AG09309 (cell line): ENCODE data around the gene SLC9A7.

Experiments used
- DNase-seq: peaks from one replicate; pipeline ENCODE4 v3.0.0-alpha.2; 2010; ENCODE audit warnings: low read depth
- H3K4me3 ChIP-seq: 2 replicates; pipeline ENCODE4 v1.5.1; 2011; ENCODE audit warnings: mild to moderate bottlenecking, low read depth, low read length, moderate library complexity; ENCODE audit not compliant: control insufficient read depth
- TF ChIP-seq, protein P1 (sequence below): IDR thresholded peaks from 2 replicates; pipeline ENCODE4 v1.5.1; 2011; ENCODE audit warnings: mild to moderate bottlenecking, low read depth, low read length, inconsistent platforms; ENCODE audit not compliant: insufficient read depth, control insufficient read depth; ENCODE audit errors: missing control alignments

The SLC9A7 gene

GRCh38 chrX:46575991-46576392 lies 182.9 kb downstream of the SLC9A7 start:
- DNase-seq, result no peak
- peak overlapping the region; percentile 23 for H3K4me3 ChIP-seq
- TF ChIP-seq, protein P1, sequence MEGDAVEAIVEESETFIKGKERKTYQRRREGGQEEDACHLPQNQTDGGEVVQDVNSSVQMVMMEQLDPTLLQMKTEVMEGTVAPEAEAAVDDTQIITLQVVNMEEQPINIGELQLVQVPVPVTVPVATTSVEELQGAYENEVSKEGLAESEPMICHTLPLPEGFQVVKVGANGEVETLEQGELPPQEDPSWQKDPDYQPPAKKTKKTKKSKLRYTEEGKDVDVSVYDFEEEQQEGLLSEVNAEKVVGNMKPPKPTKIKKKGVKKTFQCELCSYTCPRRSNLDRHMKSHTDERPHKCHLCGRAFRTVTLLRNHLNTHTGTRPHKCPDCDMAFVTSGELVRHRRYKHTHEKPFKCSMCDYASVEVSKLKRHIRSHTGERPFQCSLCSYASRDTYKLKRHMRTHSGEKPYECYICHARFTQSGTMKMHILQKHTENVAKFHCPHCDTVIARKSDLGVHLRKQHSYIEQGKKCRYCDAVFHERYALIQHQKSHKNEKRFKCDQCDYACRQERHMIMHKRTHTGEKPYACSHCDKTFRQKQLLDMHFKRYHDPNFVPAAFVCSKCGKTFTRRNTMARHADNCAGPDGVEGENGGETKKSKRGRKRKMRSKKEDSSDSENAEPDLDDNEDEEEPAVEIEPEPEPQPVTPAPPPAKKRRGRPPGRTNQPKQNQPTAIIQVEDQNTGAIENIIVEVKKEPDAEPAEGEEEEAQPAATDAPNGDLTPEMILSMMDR, result no peak

DNA sequence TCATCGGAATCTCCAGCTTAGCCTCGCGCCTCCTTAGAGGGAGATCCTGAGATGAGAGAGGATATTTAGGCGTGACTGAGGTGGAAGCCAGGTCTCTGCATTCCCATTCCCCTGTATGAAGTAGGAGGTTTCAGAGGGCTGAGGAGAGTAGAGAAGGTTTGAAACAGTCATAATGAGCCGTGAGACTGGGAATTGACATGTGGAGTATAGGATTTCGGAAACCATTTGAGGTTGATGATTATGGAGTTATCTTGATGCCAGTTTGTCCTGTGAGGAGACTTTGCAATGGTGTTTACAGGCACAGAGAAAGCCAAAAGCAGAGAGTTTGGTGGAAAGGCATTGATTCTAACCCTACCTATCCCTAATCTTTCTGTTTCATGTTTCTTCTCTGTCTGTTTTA lies 183.3 kb downstream of the SLC9A7 start:
- H3K4me3 ChIP-seq, result peak overlapping the region; percentile 37
- TF ChIP-seq, protein P1, result no peak
- DNase-seq, result no peak

DNA sequence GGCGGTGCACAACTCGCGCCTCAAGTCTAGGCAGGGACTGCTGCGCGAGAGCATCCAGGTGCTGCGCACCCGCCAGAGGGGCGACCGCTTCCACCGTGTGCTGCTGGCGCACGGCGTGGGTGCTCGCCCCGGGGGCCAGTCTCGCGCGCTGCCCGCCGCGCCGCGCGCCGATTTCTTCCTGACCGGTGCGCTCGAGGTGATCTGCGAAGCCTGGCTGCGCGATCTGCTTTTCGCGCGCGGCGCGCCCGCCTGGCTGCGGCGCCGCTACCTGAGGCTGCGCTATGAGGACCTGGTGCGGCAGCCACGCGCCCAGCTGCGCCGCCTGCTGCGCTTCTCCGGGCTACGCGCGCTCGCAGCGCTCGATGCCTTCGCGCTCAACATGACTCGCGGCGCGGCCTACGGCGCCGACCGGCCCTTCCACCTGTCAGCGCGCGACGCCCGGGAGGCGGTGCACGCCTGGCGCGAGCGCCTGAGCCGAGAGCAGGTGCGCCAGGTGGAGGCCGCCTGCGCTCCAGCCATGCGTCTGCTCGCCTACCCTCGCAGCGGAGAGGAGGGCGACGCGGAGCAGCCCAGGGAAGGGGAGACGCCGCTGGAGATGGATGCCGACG lies 184.0 kb downstream of the SLC9A7 start:
- TF ChIP-seq, protein P1, result no peak
- no peak for DNase-seq
- peak overlapping the region; percentile 55 for H3K4me3 ChIP-seq

- H3K4me3 ChIP-seq, result peak overlapping the region; percentile 55
- TF ChIP-seq, protein P1, result no peak
- DNase-seq, result no peak
Measured at GRCh38 chrX:46573892-46574773, 184.8 kb downstream of the SLC9A7 start.

DNA sequence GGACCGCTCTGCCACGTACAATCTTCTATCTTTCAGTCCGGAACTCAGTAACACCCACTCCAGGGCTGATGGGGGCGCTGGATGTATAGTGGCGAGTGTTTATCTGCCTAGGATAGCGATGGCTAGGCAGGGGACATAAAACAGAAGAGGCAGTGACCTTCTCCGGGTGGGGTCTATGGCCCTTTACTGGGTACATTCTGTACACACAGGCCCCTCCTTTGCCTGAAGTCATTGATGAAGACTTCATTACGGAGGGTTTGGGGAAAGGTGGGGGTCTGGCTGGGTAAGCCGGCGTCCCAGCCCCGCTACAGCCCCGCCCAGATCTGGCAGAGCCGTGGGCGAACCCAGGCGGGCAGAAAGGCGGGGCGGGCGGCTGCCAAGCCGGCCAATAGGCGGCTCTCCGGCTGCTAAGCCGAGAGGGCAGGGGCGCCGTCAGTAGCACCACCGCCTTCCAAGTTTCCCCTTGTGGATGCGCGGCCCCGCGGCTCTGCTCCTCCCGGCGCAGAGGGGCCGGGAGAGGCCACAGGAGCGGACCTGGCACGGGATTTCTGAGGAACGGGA lies 185.5 kb downstream of the SLC9A7 start, which contains the start of gene CHST7:
Gene CHST7, plus strand, starts transcription at position 435 of the 561 bp plus-strand sequence. CDS start 167 bp downstream, outside the sequence.
- TF ChIP-seq, protein P1, result peak; percentile 42
- DNase-seq, result no peak

GRCh38 chrX:46572340-46572936 lies 186.5 kb downstream of the SLC9A7 start:
- TF ChIP-seq, protein P1, result no peak
- H3K4me3 ChIP-seq, result no peak overlapping the region
- DNase-seq, result no peak

More for the DNA sequence above, 185.5 kb downstream of the SLC9A7 start, which contains the start of gene CHST7:
- peak within 1 kb of the TSS; percentile 55 for H3K4me3 ChIP-seq
